ENCODE results near the gene RPS19.

DNA sequence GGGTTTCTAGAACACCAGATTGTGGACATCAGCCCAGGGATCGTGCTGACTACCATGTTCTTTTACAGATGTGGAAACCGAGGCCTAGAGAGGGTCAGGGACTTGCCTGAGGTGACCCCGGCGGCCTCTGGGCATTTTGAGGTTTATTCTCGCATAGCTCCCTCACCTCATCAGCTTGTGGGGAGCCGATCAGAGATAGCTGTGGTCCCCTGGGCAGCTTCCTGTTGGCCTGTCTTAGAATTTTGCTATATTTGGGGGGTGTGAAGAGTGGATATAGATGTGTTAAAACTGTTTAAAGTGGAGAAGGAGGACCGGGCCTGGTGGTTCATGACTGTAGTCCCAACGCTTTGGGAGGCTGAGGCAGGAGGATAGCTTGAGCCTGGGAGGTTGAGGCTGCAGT lies 29.8 kb downstream of the RPS19 start:
- TF ChIP-seq TAF1 (IDR thresholded peaks at IDR 0.05; ENCODE audit: borderline replicate concordance, insufficient read depth, low read length) (no peak), POLR2AphosphoS5 (IDR thresholded peaks at IDR 0.05; ENCODE audit: low read depth, low read length) (no peak)
